ENCODE data around the gene NLRP7.
"Not testable (repeated sequence)": the region's sequence is repeated elsewhere in the genome, so short reads cannot be mapped to it uniquely, and the experiment has no call there.

NLRP7 gene

GRCh38 chr19:54953345-54953713 is 6.0 kb upstream of the NLRP7 start:
- not testable (repeated sequence) for H3K9ac ChIP-seq (ENCODE audit: low read depth, low read length); H3K36me3 ChIP-seq (ENCODE audit: control insufficient read depth, insufficient read depth, low read length); H3K27me3 ChIP-seq (ENCODE audit: control insufficient read depth, insufficient read depth, low read length); H3K9me3 ChIP-seq (ENCODE audit: control insufficient read depth, insufficient read depth, low read length); H3K4me3 ChIP-seq (ENCODE audit: low read depth, low read length); H3K4me1 ChIP-seq (ENCODE audit: control insufficient read depth, insufficient read depth, low read length); H3K27ac ChIP-seq (ENCODE audit: low read depth, low read length)

- Histone ChIP-seq H3K9ac (ENCODE audit: low read depth, low read length) (no peak overlapping the region), H3K27me3 (ENCODE audit: control insufficient read depth, insufficient read depth, low read length) (no peaks in the 10 kb centered on the region), H3K27ac (ENCODE audit: low read depth, low read length) (no peak overlapping the region), H3K9me3 (ENCODE audit: control insufficient read depth, insufficient read depth, low read length) (no peaks in the 10 kb centered on the region), H3K36me3 (ENCODE audit: control insufficient read depth, insufficient read depth, low read length) (no peaks in the 10 kb centered on the region), H3K4me3 (ENCODE audit: low read depth, low read length) (no peak overlapping the region), H3K4me1 (ENCODE audit: control insufficient read depth, insufficient read depth, low read length) (peaks cover 6% of the 10 kb centered on the region; the same call in 1 of the 2 replicates)
Measured at GRCh38 chr19:54952591-54953344, 5.4 kb upstream of the NLRP7 start.

DNA sequence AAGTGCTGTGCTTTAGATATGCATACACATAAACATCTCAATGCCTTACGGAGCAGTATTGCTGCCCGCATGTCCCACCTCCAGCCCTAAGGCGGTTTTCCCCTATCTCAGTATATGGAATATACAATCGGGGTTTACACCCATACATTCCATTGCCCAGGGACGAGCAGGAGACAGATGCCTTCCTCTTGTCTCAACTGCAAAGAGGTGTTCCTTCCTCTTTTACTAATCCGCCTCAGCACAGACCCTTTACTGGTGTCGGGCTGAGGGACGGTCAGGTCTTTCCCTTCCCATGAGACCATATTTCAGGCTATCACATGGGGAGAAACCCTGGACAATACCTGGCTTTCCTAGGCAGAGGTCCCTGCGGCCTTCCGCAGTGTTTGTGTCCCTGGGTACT is 3.2 kb upstream of the NLRP7 start:
- not testable (repeated sequence) for H3K4me1 ChIP-seq (ENCODE audit: control insufficient read depth, insufficient read depth, low read length); H3K9ac ChIP-seq (ENCODE audit: low read depth, low read length); H3K27me3 ChIP-seq (ENCODE audit: control insufficient read depth, insufficient read depth, low read length); H3K9me3 ChIP-seq (ENCODE audit: control insufficient read depth, insufficient read depth, low read length); H3K36me3 ChIP-seq (ENCODE audit: control insufficient read depth, insufficient read depth, low read length); H3K27ac ChIP-seq (ENCODE audit: low read depth, low read length); H3K4me3 ChIP-seq (ENCODE audit: low read depth, low read length)

- Histone ChIP-seq H3K4me1 (ENCODE audit: control insufficient read depth, insufficient read depth, low read length) (peaks cover 6% of the 10 kb centered on the region; the same call in 1 of the 2 replicates), H3K27me3 (ENCODE audit: control insufficient read depth, insufficient read depth, low read length) (no peaks in the 10 kb centered on the region), H3K9me3 (ENCODE audit: control insufficient read depth, insufficient read depth, low read length) (no peaks in the 10 kb centered on the region), H3K9ac (ENCODE audit: low read depth, low read length) (no peak overlapping the region), H3K36me3 (ENCODE audit: control insufficient read depth, insufficient read depth, low read length) (no peaks in the 10 kb centered on the region), H3K4me3 (ENCODE audit: low read depth, low read length) (no peak overlapping the region), H3K27ac (ENCODE audit: low read depth, low read length) (no peak overlapping the region)
Measured at GRCh38 chr19:54949412-54949811, 2.1 kb upstream of the NLRP7 start.

- H3K27me3 ChIP-seq (ENCODE audit: control insufficient read depth, insufficient read depth, low read length); H3K9ac ChIP-seq (ENCODE audit: low read depth, low read length); H3K4me1 ChIP-seq (ENCODE audit: control insufficient read depth, insufficient read depth, low read length); H3K4me3 ChIP-seq (ENCODE audit: low read depth, low read length); H3K27ac ChIP-seq (ENCODE audit: low read depth, low read length); H3K36me3 ChIP-seq (ENCODE audit: control insufficient read depth, insufficient read depth, low read length); H3K9me3 ChIP-seq (ENCODE audit: control insufficient read depth, insufficient read depth, low read length): not testable (repeated sequence)
Measured at GRCh38 chr19:54943772-54944361, 3.5 kb downstream of the NLRP7 start.

DNA sequence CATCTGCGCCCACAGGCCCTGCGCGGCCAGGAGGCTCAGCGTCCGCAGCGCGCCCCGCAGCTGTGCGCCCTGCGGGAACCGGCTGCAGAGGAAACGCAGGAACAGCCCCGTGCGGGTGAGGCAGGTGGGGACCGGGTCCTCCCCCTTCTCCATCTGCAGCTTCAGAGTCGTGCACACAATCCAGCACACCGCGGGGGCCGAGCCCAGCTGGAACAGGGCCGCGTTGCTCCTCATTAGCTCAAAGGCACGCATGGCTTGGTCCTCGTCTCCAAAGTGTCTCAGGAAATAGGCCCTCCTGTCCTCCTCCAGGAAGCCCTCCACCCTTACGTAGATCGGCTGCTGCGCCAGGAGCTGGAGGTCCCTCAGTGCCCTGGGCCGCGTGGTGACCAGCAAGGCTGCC is 7.8 kb downstream of the NLRP7 start:
- H3K9ac ChIP-seq (ENCODE audit: low read depth, low read length); H3K4me1 ChIP-seq (ENCODE audit: control insufficient read depth, insufficient read depth, low read length); H3K27ac ChIP-seq (ENCODE audit: low read depth, low read length); H3K9me3 ChIP-seq (ENCODE audit: control insufficient read depth, insufficient read depth, low read length); H3K36me3 ChIP-seq (ENCODE audit: control insufficient read depth, insufficient read depth, low read length); H3K27me3 ChIP-seq (ENCODE audit: control insufficient read depth, insufficient read depth, low read length); H3K4me3 ChIP-seq (ENCODE audit: low read depth, low read length): not testable (repeated sequence)

DNA sequence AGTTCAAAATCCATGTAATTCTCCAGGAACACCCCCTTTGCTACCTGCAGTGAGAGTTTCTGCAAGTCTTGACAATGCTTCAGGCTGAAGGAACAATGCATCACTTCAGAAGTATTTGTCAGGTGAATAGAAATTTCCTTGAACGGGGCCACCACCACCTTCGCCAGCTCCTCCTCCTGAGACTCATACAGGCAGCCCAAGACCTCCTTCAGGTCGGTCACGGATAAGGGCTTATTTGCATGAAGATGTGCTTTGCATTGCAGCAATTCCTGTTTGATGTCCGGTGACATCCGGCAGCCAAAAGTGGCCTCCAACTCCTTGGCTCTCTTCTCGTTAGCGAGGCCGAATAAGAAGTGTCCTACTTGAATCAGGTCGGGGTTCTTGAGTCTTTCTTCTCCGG is 8.4 kb downstream of the NLRP7 start:
- Histone ChIP-seq H3K4me1 (ENCODE audit: control insufficient read depth, insufficient read depth, low read length) (no peaks in the 10 kb centered on the region), H3K9ac (ENCODE audit: low read depth, low read length) (no peak overlapping the region), H3K36me3 (ENCODE audit: control insufficient read depth, insufficient read depth, low read length) (no peaks in the 10 kb centered on the region), H3K9me3 (ENCODE audit: control insufficient read depth, insufficient read depth, low read length) (no peaks in the 10 kb centered on the region), H3K4me3 (ENCODE audit: low read depth, low read length) (no peak overlapping the region), H3K27me3 (ENCODE audit: control insufficient read depth, insufficient read depth, low read length) (no peaks in the 10 kb centered on the region), H3K27ac (ENCODE audit: low read depth, low read length) (no peak overlapping the region)

- H3K9ac ChIP-seq (ENCODE audit: low read depth, low read length), result no peak overlapping the region
- no peaks in the 10 kb centered on the region for H3K36me3 ChIP-seq (ENCODE audit: control insufficient read depth, insufficient read depth, low read length)
- no peaks in the 10 kb centered on the region for H3K9me3 ChIP-seq (ENCODE audit: control insufficient read depth, insufficient read depth, low read length)
- no peaks in the 10 kb centered on the region for H3K27me3 ChIP-seq (ENCODE audit: control insufficient read depth, insufficient read depth, low read length)
- no peaks in the 10 kb centered on the region for H3K4me1 ChIP-seq (ENCODE audit: control insufficient read depth, insufficient read depth, low read length)
- H3K4me3 ChIP-seq (ENCODE audit: low read depth, low read length), result no peak overlapping the region
- no peak overlapping the region for H3K27ac ChIP-seq (ENCODE audit: low read depth, low read length)
Measured at GRCh38 chr19:54937926-54938325, 9.4 kb downstream of the NLRP7 start.

DNA sequence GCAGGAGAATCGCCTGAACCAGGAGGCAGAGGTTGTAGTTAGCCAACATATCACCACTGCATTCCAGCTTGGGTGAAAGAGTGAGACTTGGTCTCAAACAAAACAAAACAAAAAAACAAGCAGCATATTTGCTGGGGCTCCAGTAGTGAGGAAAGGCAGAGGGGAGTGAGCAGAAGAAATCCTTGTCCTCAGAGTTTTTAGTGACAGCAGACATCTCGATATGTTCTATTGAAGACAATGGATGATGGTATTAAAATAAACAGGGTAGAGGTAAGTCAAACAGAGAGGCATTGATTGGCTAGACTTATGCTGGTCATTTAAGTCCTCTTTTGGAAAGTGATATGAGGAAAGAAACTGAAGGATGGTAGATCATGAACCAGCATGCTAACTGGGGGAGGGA is 19.0 kb downstream of the NLRP7 start:
- Histone ChIP-seq H3K4me1 (ENCODE audit: control insufficient read depth, insufficient read depth, low read length) (no peaks in the 10 kb centered on the region), H3K4me3 (ENCODE audit: low read depth, low read length) (no peak overlapping the region), H3K9ac (ENCODE audit: low read depth, low read length) (no peak overlapping the region), H3K27me3 (ENCODE audit: control insufficient read depth, insufficient read depth, low read length) (no peaks in the 10 kb centered on the region), H3K27ac (ENCODE audit: low read depth, low read length) (no peak overlapping the region), H3K36me3 (ENCODE audit: control insufficient read depth, insufficient read depth, low read length) (no peaks in the 10 kb centered on the region), H3K9me3 (ENCODE audit: control insufficient read depth, insufficient read depth, low read length) (peaks cover 5% of the 10 kb centered on the region)

GRCh38 chr19:54923276-54923675 is 24.1 kb downstream of the NLRP7 start:
- H3K36me3 ChIP-seq (ENCODE audit: control insufficient read depth, insufficient read depth, low read length), result no peaks in the 10 kb centered on the region
- H3K27me3 ChIP-seq (ENCODE audit: control insufficient read depth, insufficient read depth, low read length), result no peaks in the 10 kb centered on the region
- H3K4me1 ChIP-seq (ENCODE audit: control insufficient read depth, insufficient read depth, low read length), result no peaks in the 10 kb centered on the region
- H3K9ac ChIP-seq (ENCODE audit: low read depth, low read length), result no peak overlapping the region
- H3K9me3 ChIP-seq (ENCODE audit: control insufficient read depth, insufficient read depth, low read length), result peaks cover 2% of the 10 kb centered on the region
- H3K27ac ChIP-seq (ENCODE audit: low read depth, low read length), result no peak overlapping the region
- H3K4me3 ChIP-seq (ENCODE audit: low read depth, low read length), result no peak overlapping the region

- no peak overlapping the region for H3K27ac ChIP-seq (ENCODE audit: low read depth, low read length)
- H3K4me3 ChIP-seq (ENCODE audit: low read depth, low read length), result no peak overlapping the region
- H3K27me3 ChIP-seq (ENCODE audit: control insufficient read depth, insufficient read depth, low read length), result no peaks in the 10 kb centered on the region
- no peak overlapping the region for H3K9ac ChIP-seq (ENCODE audit: low read depth, low read length)
- H3K9me3 ChIP-seq (ENCODE audit: control insufficient read depth, insufficient read depth, low read length), result no peaks in the 10 kb centered on the region
- H3K36me3 ChIP-seq (ENCODE audit: control insufficient read depth, insufficient read depth, low read length), result no peaks in the 10 kb centered on the region
- no peaks in the 10 kb centered on the region for H3K4me1 ChIP-seq (ENCODE audit: control insufficient read depth, insufficient read depth, low read length)
Measured at GRCh38 chr19:54921082-54921481, 26.2 kb downstream of the NLRP7 start.

All from HUES48 (cell line).